Stimulated activated CD8-positive, alpha-beta memory T cell treated with anti-CD3 and anti-CD28 coated beads, Interleukin-4, amount 100 ng/mL, for 24 hours (primary cell): ENCODE measurements around the gene SPACA6.
A peak's percentile ranks its signal among the peaks of the same experiment; 100 is the strongest.

Experiments
- DNase-seq: peaks from one replicate; pipeline ENCODE4 v3.0.0-alpha.2; 2020; ENCODE audit warnings: low read depth

Gene SPACA6

GRCh38 chr19:51689751-51690453, 3.2 kb upstream of the SPACA6 start:
- DNase-seq, result no peak

GRCh38 chr19:51690454-51691073, 2.6 kb upstream of the SPACA6 start:
- peak; percentile 34 for DNase-seq

- no peak for DNase-seq
Measured at GRCh38 chr19:51691074-51691583, 2.0 kb upstream of the SPACA6 start.

GRCh38 chr19:51691584-51692428, 1.3 kb upstream of the SPACA6 start:
- no peak for DNase-seq

- no peak for DNase-seq
Measured at GRCh38 chr19:51692468-51692867, 662 bp upstream of the SPACA6 start.

GRCh38 chr19:51693819-51694218, 689 bp downstream of the SPACA6 start:
- DNase-seq, result no peak

GRCh38 chr19:51694318-51695085, 1.4 kb downstream of the SPACA6 start:
- no peak for DNase-seq

- no peak for DNase-seq
Measured at GRCh38 chr19:51695088-51695487, 2.0 kb downstream of the SPACA6 start.

GRCh38 chr19:51695702-51696315, 2.7 kb downstream of the SPACA6 start:
- no peak for DNase-seq

GRCh38 chr19:51696606-51697005, 3.5 kb downstream of the SPACA6 start:
- no peak for DNase-seq

GRCh38 chr19:51697169-51697776, 4.1 kb downstream of the SPACA6 start:
- DNase-seq, result no peak

GRCh38 chr19:51698296-51698695, 5.2 kb downstream of the SPACA6 start:
- DNase-seq, result no peak

GRCh38 chr19:51699170-51699569, 6.0 kb downstream of the SPACA6 start:
- DNase-seq, result no peak

- no peak for DNase-seq
Measured at GRCh38 chr19:51701468-51702100, 8.5 kb downstream of the SPACA6 start.

GRCh38 chr19:51702103-51702824, 9.1 kb downstream of the SPACA6 start:
- no peak for DNase-seq

GRCh38 chr19:51702825-51703574, 9.9 kb downstream of the SPACA6 start:
- DNase-seq, result no peak

- peak; percentile 97 for DNase-seq
Measured at GRCh38 chr19:51703575-51704515, 10.7 kb downstream of the SPACA6 start.

GRCh38 chr19:51704626-51705025, 11.5 kb downstream of the SPACA6 start:
- no peak for DNase-seq
